Keratinocyte (primary cell): ENCODE results near the gene CAPN7. TPM values are rescaled to one million over a fixed set of nuclear protein-coding genes. Genes with fewer than 3 reads are reported as not detected.

Source experiments
- DNase-seq: peaks from one replicate; pipeline ENCODE4 v3.0.0-alpha.2; 2011; ENCODE audit warnings: low read depth, missing footprints, low spot score
- FAIRE-seq: peaks from 2 replicates; lab custom pipeline; 2011; peaks lifted over from hg19 to GRCh38; lab: Jason Lieb, UNC
- H2AFZ ChIP-seq: 2 replicates; pipeline ENCODE4 v1.6.0; 2012; ENCODE audit warnings: low read length, control low read depth, inconsistent platforms; ENCODE audit not compliant: control insufficient read depth
- H3K27ac ChIP-seq: 2 replicates; pipeline ENCODE4 v1.5.1; 2011; ENCODE audit warnings: low read length; ENCODE audit not compliant: control insufficient read depth, insufficient read depth
- H3K27me3 ChIP-seq: 3 replicates; pipeline ENCODE4 v1.6.0; 2011; ENCODE audit warnings: low read length; ENCODE audit not compliant: control insufficient read depth, insufficient read depth; ENCODE audit errors: extremely low read depth
- H3K36me3 ChIP-seq, 2 experiments: 2 replicates in 1 of 2; 3 replicates in 1 of 2; pipeline ENCODE4 v1.5.1; 2011; ENCODE audit warnings: low read length in 2 of 2, mild to moderate bottlenecking in 1 of 2; ENCODE audit not compliant: control insufficient read depth in 2 of 2, insufficient read depth in 2 of 2; ENCODE audit errors: extremely low read depth in 1 of 2
- H3K4me1 ChIP-seq: 3 replicates; pipeline ENCODE4 v1.5.1; 2011; ENCODE audit warnings: low read length; ENCODE audit not compliant: control insufficient read depth, insufficient read depth; ENCODE audit errors: extremely low read depth
- H3K4me2 ChIP-seq: 3 replicates; pipeline ENCODE4 v1.6.0; 2011; ENCODE audit warnings: low read depth, low read length; ENCODE audit not compliant: control insufficient read depth, insufficient read depth; ENCODE audit errors: extremely low read depth
- H3K4me3 ChIP-seq, 3 experiments: fragments of 200-600 bp in 1 of 3; sonication (generic) in 1 of 3; 2 replicates in 2 of 3; 3 replicates in 1 of 3; pipeline ENCODE4 v1.5.1; 2011 to 2016; ENCODE audit warnings: low read length in 3 of 3, mild to moderate bottlenecking in 3 of 3, control low read depth in 2 of 3, inconsistent platforms in 1 of 3, low read depth in 1 of 3, mixed read lengths in 1 of 3, mixed run types in 1 of 3, moderate library complexity in 1 of 3; ENCODE audit not compliant: control insufficient read depth in 2 of 3, insufficient read depth in 2 of 3; ENCODE audit errors: extremely low read depth in 1 of 3
- H3K79me2 ChIP-seq: 2 replicates; pipeline ENCODE4 v1.6.0; 2012; ENCODE audit warnings: low read length; ENCODE audit not compliant: control insufficient read depth, insufficient read depth
- H3K9ac ChIP-seq: 3 replicates; pipeline ENCODE4 v1.6.0; 2011; ENCODE audit warnings: low read length; ENCODE audit not compliant: control insufficient read depth, insufficient read depth; ENCODE audit errors: extremely low read depth
- H3K9me1 ChIP-seq: 3 replicates; pipeline ENCODE4 v1.6.0; 2011; ENCODE audit warnings: low read length; ENCODE audit not compliant: control insufficient read depth, insufficient read depth; ENCODE audit errors: extremely low read depth
- H3K9me3 ChIP-seq: 2 replicates; pipeline ENCODE4 v1.5.1; 2012; ENCODE audit warnings: low read depth, low read length; ENCODE audit not compliant: control insufficient read depth
- H4K20me1 ChIP-seq: 3 replicates; pipeline ENCODE4 v1.6.0; 2011; ENCODE audit warnings: low read length; ENCODE audit not compliant: control insufficient read depth, insufficient read depth; ENCODE audit errors: extremely low read depth
- CTCF ChIP-seq, 3 experiments: IDR thresholded peaks in 1 of 3; conservative IDR thresholded peaks in 1 of 3; optimal IDR thresholded peaks in 1 of 3; 2 replicates in 2 of 3; 3 replicates in 1 of 3; pipeline versions ENCODE3 to v1.5.1; 2011; ENCODE audit warnings: low read length in 3 of 3, mild to moderate bottlenecking in 3 of 3, moderate library complexity in 2 of 3, control low read depth in 1 of 3, inconsistent platforms in 1 of 3; ENCODE audit not compliant: insufficient read depth in 2 of 3; ENCODE audit errors: extremely low read depth in 1 of 3
- EZH2 ChIP-seq: IDR thresholded peaks from one replicate; pipeline ENCODE4 v1.6.1; 2012; ENCODE audit warnings: inconsistent platforms, mild to moderate bottlenecking, low read length, moderate library complexity
- dilution Hi-C: fragments of 300-500 bp; cut with MboI; formaldehyde crosslinking; loops from one replicate; pipeline ENCODE4 v1.7.0; 2020; ENCODE audit warnings: low sequenced_read_pairs; ENCODE audit not compliant: extremely low pct_ligation_motif_present
- polyA plus RNA-seq, 5 experiments: library from polyadenylated mRNA; depleted of rRNA in 3 of 5; stranded (reverse) in 3 of 5; stranded (forward) in 1 of 5; unstranded in 1 of 5; fragments of >200 nt; gene quantifications; 1 replicate in 1 of 5; 2 replicates in 3 of 5; 3 replicates in 1 of 5; pipeline versions ENCODE4 v1.2.1 to v1.2.3, GENCODE V29; 2011 to 2012; ENCODE audit warnings: missing spikeins in 2 of 5, low read depth in 1 of 5, low replicate concordance in 1 of 5

CAPN7 gene
- polyA plus RNA-seq, 1 donor (not counting 4 experiments of a cell fraction or from before 2014, with no cell fraction given): 29.3 TPM

- dilution Hi-C loops: no loop called here
- H4K20me1 ChIP-seq: no peaks in the 10 kb centered on the region
- no peak for DNase-seq
- no peak overlapping the region for H3K4me2 ChIP-seq
- no peak overlapping the region for H2AFZ ChIP-seq
- no peak overlapping the region for H3K9ac ChIP-seq
- H3K27ac ChIP-seq: no peak overlapping the region
- no peak for FAIRE-seq
- H3K36me3 ChIP-seq: no peaks in the 10 kb centered on the region
- H3K9me1 ChIP-seq: no peaks in the 10 kb centered on the region
- H3K4me3 ChIP-seq: no peak overlapping the region
- H3K9me3 ChIP-seq: no peaks in the 10 kb centered on the region
- H3K79me2 ChIP-seq: no peaks in the 10 kb centered on the region
- H3K27me3 ChIP-seq: no peaks in the 10 kb centered on the region
- peaks cover 14% of the 10 kb centered on the region for H3K4me1 ChIP-seq
- no peak for TF ChIP-seq EZH2
- no peak for TF ChIP-seq CTCF (optimal IDR thresholded peaks at IDR 0.05 in 1 of 3, IDR thresholded peaks at IDR 0.05 in 1 of 3, conservative IDR thresholded peaks at IDR 0.05 in 1 of 3; ENCODE audit: extremely low read depth in 1 of 3, insufficient read depth in 2 of 3, low read length in 3 of 3)
Measured at GRCh38 chr3:15272426-15273196, 66.6 kb downstream of the CAPN7 start.

GRCh38 chr3:15273227-15273626, 67.2 kb downstream of the CAPN7 start:
- Histone ChIP-seq H4K20me1 (no peaks in the 10 kb centered on the region), H3K4me1 (peaks cover 14% of the 10 kb centered on the region), H3K4me3 (no peak overlapping the region), H3K9ac (no peak overlapping the region), H3K79me2 (no peaks in the 10 kb centered on the region), H3K9me1 (no peaks in the 10 kb centered on the region), H3K9me3 (no peaks in the 10 kb centered on the region), H3K4me2 (no peak overlapping the region), H3K36me3 (no peaks in the 10 kb centered on the region), H3K27me3 (no peaks in the 10 kb centered on the region), H3K27ac (no peak overlapping the region), H2AFZ (no peak overlapping the region)
- DNase-seq (no peak), FAIRE-seq (no peak)
- dilution Hi-C loops: no loop called here
- TF ChIP-seq EZH2: no peak
- no peak for TF ChIP-seq CTCF (optimal IDR thresholded peaks at IDR 0.05 in 1 of 3, IDR thresholded peaks at IDR 0.05 in 1 of 3, conservative IDR thresholded peaks at IDR 0.05 in 1 of 3; ENCODE audit: extremely low read depth in 1 of 3, insufficient read depth in 2 of 3, low read length in 3 of 3)
